Left cardiac atrium (tissue), 4 donors: ENCODE measurements around the gene EGR2. TPM values are rescaled to one million over a fixed set of nuclear protein-coding genes. Genes with fewer than 3 reads are reported as not detected.
A peak's percentile ranks its signal among the peaks of the same experiment; 100 is the strongest.

Source experiments
- ATAC-seq, 2 donors: fragments of 200-7000 bp; cut with Tn5 transposase; one replicate each; pipeline ENCODE4 v1.9.1; 2020; ENCODE audit warnings: mild to moderate bottlenecking in 2 of 2, moderate library complexity in 2 of 2
- DNase-seq: peaks from one replicate; pipeline ENCODE4 v3.0.0-alpha.2; 2020
- intact Hi-C, 2 donors: fragments of 100-400 bp; cut with DNase I; formaldehyde crosslinking; loops; one replicate each; pipeline versions ENCODE4 v1.14.1 to v1.15.1; 2022 to 2023
- total RNA-seq, 2 donors: library from RNA; stranded (reverse); fragmentation: NEBNext Ultra II Directional; extraction: Animal tissue kit (Norgen Biotek cat#: 25700); gene quantifications; one replicate each; pipeline ENCODE4 v1.2.1, GENCODE V29; 2021
- donor health status: DM: no; HTN: yes; CAD: no.
- donor health status: DM: no; HTN: yes; CAD: no; lungs with severe emphysema.
- donor health status: DM: yes; HTN: yes; CAD: no.
- donor health status: Dilated cardiomyopathy.

Gene EGR2
- total RNA-seq, 2 donors from 2014 or later, result 2.3 to 4.4 TPM

DNA sequence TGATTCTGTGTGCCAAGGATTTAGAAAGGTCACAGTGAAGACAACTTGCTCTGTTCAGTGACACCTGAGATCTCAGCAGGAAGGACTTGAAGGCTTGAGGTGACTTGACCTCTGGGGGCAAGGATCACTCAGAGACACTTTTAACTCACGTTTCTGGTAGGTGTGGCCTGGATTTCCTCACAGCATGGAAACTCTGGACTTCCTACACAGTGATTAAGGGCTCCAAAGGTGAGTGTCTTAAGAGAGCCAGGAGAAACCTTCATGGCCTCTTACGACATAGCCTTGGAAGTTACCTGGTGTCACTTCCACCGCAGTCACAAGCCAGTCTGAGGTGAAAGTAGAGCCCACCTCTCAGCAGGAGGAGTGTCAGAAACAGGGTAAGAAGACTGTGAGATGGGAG is 49.8 kb downstream of the EGR2 start:
- intact Hi-C loops, result loop anchor here in 1 of 2 donors (5.0 kb wide), 1 partner anchor 36 kb away; the partner anchor contains the start of gene ADO
- no peak for DNase-seq
- ATAC-seq, result no peak

DNA sequence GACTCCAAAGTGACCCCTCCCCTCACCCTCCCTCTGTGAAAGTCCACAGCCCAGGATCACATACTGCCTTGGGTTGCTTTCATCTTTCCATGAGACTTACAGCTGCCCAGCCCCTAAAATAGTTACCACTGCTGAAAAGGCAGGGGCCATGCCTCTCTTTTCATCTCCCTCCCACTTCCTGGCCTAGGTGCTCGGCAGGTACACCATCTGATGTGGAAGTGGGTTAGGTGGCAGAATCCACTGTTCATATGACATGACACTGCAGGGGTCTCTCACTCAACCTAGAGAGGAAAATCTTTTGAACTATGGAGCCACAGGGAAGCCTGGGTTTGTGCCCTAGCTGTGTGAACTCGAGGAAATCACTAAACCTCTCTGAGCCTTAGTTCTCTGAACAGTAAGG is 50.4 kb downstream of the EGR2 start:
- DNase-seq (no peak), ATAC-seq (no peak)
- intact Hi-C loops, result loop anchor here in 1 of 2 donors (5.0 kb wide), 1 partner anchor 37 kb away; the partner anchor contains the start of gene ADO

DNA sequence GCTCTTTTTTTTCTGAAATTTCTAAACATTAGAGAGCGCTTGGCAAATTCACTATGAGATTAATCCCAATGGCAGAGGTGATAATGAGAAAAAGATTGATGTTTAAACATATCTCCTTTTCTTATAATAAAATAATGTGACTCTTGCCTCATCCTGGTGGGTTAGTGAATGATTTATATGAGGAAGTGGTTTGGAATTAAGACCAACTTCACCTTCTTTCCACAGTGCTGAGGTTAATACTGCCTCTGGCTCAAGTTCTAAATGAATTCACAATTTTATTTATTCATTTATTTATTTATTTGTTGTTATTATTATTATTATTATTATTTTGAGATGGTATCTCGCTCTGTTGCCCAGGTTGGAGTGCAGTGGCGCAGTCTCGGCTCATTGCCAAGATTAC is 52.2 kb downstream of the EGR2 start:
- intact Hi-C loops, result no loop called here
- DNase-seq (no peak), ATAC-seq (no peak)

DNA sequence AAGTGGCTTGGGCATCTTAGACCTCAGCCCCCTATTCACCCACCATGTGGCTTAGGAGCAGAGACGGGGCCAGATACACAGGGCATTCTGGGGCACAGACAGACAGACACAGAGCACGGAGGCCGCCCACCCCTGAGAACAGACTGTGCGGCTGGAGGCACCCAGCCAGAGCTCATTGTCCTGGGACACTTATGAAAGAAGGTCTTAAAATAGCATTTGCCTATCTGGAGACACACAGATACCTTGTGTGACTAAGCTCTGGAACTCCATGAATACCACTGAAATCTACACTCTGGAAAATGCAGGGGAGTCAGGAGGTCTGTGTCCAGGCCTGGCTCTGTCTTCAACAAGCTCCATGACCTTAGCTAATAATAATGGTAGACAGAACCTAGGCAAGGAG is 53.0 kb downstream of the EGR2 start:
- DNase-seq, result peak; percentile 63
- ATAC-seq, result peak; percentile 88 to 91
- intact Hi-C loops, result no loop called here

Other genes with a start within 250 kb of the EGR2 start
- 10 to 100 TPM; 20.9 to 23.6 TPM for gene ADO, start 11.6 kb downstream of the EGR2 start, total RNA-seq